GM12874 (cell line): ENCODE measurements around the gene ALG1L2.

ENCODE experiments used
- TF ChIP-seq, protein P1 (sequence below): IDR thresholded peaks from 2 replicates; pipeline ENCODE4 v1.5.1; 2011; ENCODE audit warnings: low read depth, mild to moderate bottlenecking, control low read depth, low read length, moderate library complexity; ENCODE audit not compliant: insufficient read depth

The ALG1L2 gene, protein sequence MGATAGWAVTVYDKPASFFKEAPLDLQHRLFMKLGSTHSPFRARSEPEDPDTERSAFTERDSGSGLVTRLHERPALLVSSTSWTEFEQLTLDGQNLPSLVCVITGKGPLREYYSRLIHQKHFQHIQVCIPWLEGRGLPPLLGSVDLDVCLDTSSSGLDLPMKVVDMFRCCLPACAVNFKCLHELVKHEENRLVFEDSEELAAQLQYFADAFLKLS

DNA sequence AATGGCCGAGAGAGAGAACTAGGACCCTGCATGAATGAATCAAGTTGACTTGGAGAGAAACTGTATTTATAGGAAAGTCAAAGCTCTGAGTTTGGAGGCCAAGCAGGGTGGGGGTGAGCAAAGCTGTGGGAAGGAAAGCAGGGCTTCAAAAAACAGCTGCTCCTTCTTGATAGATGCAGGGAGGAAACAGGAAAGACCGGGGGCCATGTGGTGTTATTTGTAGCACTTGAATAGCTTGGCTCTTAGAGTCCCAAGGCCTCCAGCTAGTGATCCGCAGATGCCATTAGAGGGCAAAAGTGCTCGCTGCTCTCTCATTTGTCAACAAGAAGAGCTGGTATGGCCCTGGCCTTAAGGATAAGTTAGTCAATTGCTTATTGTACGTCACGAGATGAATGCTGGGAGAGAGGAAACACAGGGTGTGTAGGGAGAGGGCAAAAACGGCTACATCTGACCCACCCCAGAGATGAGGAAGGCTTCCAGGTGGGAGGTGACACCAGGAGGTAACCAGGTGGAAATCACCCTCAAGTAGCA is at the start of gene ALG1L2:
ALG1L2 (plus strand) TSS at position 481 of the 531 bp plus-strand sequence. CDS start 186 bp downstream, outside the sequence.
- TF ChIP-seq, protein P1, sequence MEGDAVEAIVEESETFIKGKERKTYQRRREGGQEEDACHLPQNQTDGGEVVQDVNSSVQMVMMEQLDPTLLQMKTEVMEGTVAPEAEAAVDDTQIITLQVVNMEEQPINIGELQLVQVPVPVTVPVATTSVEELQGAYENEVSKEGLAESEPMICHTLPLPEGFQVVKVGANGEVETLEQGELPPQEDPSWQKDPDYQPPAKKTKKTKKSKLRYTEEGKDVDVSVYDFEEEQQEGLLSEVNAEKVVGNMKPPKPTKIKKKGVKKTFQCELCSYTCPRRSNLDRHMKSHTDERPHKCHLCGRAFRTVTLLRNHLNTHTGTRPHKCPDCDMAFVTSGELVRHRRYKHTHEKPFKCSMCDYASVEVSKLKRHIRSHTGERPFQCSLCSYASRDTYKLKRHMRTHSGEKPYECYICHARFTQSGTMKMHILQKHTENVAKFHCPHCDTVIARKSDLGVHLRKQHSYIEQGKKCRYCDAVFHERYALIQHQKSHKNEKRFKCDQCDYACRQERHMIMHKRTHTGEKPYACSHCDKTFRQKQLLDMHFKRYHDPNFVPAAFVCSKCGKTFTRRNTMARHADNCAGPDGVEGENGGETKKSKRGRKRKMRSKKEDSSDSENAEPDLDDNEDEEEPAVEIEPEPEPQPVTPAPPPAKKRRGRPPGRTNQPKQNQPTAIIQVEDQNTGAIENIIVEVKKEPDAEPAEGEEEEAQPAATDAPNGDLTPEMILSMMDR, result no peak

DNA sequence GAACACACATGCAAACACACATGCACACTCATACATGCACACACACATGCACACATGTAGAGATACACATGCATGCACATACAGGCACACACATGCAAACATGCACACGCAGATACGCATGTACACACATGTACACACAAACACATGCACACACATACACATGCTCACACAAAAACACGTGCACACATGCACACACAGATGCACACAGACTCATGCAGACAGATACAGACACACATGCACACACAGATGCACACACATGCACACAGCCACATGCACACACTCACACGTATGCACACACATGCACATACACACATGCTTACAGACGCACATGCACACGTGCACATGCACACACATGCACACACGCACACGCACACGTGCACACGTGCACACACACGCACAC is 37.3 kb upstream of the ALG1L2 start:
- TF ChIP-seq, protein P1, result no peak

DNA sequence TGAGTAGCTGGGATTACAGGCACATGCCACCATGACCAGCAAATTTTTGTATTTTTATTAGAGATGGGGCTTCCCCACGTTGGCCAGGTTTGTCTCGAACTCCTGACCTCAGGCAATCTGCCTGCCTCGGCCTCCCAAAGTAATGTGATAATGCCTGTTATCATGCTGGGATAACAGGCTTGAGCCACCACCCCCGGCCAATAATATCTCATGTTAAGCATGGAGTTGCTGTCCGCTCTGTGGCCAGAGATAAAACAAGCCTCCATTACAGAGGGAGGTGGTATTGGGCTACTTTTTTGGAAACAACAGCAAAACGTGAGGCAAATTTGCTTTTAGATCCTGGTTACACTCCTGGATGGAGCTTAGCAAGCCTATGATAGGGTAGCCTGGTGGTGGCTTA is 32.9 kb upstream of the ALG1L2 start:
- TF ChIP-seq, protein P1, result no peak

DNA sequence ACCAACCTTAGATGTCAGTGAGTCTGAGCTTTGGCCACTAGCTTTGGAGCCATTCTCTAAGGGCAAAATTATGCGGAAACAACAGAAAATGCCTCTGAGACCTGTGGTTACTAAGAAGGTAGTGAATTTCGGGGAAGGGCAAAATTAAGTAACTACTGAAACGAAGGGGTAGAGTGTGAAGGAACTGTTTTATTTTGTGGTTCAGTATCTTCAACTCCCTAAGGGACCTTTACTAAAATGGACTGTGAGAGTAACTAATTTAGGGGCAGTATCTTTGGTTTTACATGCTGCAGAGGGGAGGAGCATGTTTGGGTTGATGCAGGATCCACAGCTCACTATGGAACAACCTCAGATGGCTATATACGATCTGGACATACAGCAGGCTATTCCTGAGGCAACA is 8.0 kb upstream of the ALG1L2 start:
- TF ChIP-seq, protein P1, result no peak

DNA sequence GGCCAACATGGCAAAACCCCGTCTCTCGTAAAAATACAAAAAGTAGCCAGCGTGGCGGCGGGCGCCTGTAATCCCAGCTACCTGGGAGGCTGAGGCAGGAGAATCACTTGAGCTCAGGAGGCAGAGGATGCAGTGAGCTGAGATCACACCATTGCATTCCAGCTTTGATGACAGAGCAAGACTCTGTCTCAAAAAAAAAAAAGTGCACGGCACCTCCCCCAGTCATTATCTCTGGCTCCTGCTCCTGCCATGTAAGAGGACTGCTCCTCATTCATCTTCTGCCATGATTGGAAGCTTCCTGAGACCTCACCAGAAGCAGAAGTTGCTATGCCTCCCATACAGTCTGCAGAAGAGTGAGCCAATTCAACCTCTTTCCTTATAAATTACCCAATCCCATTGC is 4.0 kb upstream of the ALG1L2 start:
- TF ChIP-seq, protein P1, result no peak

DNA sequence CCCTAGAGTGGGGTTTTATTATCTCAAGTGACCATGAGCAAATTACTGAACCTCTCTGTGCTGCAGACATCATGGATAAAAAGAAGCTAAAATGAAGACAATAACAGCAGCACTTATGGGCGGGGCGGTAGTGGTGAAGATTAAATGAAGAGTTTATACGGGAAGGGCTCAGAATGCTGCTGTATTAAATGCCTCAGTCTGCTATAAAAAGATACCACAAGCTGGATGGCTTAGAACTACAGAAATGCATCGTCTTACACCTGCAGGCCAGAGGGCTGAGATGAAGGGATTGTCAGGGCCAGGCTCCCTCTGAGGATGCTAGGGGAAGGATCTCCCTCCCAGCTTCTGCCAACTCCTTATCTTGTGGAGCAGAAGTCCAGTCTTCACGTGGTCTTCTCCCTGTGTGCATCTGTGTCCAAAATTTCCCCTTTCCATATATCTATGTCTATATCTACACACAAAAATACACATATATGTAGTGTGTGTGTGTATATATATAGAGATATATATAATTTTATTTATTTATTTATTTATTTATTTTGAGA is 2.9 kb downstream of the ALG1L2 start:
- TF ChIP-seq, protein P1, result no peak

DNA sequence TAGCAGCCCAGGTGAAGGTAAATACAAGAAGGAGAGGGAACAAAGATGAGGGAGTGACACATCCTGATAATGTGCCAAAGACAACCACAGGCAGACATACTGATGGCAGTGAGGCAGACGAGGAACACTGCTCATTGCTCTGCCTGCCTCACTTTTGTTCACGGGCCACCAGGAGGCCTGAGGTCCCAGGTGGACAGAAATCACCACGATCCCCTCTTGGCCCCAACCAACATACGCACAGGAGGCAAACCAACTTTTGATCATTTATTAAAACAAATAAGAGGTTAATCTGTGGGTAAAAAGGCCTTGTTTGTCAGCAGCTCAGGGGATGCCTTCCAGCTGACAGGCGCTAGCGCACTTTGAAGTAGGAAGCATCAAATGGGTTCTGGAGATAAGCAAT is 4.2 kb downstream of the ALG1L2 start:
- TF ChIP-seq, protein P1, result no peak
